C4-2B (cell line): Measurements from ENCODE around the gene GCNT1.
A peak's percentile ranks its signal among the peaks of the same experiment; 100 is the strongest.
"Not testable (repeated sequence)": the region's sequence is repeated elsewhere in the genome, so short reads cannot be mapped to it uniquely, and the experiment has no call there.

Source experiments
- H3K27ac ChIP-seq: fragments of 450-650 bp; 2 replicates; pipeline ENCODE4 v1.5.1; 2017
- ZFX ChIP-seq: fragments of 450-650 bp; IDR thresholded peaks from 2 replicates; pipeline ENCODE4 v1.6.1; 2017
- TF ChIP-seq, protein P1 (sequence below): fragments of 450-650 bp; conservative IDR thresholded peaks from 2 replicates; pipeline ENCODE4 v1.5.1; 2017; ENCODE audit warnings: mild to moderate bottlenecking

The GCNT1 gene

DNA sequence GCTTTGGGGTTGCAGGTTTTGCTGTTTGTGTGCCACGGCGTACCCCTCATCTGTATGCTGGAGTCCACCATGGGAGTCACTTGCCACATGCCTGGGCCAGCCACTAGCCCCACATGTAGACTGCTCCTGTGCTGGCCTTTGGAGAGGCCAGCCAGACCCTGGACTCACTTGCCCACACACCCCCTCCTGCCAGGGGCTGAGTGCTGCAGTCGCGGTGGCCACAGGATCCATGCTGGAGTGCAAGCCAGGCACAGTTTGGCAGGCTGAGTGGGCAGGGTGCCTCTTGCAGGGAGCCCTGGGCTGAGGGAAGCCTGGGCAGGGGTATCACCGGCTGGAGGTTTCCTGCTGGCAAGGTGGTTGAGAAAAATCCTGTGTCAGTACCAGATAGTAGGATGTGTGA is 25.6 kb upstream of the GCNT1 start:
- no peak overlapping the region for H3K27ac ChIP-seq
- no peak for TF ChIP-seq ZFX
- TF ChIP-seq, protein P1, sequence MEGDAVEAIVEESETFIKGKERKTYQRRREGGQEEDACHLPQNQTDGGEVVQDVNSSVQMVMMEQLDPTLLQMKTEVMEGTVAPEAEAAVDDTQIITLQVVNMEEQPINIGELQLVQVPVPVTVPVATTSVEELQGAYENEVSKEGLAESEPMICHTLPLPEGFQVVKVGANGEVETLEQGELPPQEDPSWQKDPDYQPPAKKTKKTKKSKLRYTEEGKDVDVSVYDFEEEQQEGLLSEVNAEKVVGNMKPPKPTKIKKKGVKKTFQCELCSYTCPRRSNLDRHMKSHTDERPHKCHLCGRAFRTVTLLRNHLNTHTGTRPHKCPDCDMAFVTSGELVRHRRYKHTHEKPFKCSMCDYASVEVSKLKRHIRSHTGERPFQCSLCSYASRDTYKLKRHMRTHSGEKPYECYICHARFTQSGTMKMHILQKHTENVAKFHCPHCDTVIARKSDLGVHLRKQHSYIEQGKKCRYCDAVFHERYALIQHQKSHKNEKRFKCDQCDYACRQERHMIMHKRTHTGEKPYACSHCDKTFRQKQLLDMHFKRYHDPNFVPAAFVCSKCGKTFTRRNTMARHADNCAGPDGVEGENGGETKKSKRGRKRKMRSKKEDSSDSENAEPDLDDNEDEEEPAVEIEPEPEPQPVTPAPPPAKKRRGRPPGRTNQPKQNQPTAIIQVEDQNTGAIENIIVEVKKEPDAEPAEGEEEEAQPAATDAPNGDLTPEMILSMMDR, result no peak

DNA sequence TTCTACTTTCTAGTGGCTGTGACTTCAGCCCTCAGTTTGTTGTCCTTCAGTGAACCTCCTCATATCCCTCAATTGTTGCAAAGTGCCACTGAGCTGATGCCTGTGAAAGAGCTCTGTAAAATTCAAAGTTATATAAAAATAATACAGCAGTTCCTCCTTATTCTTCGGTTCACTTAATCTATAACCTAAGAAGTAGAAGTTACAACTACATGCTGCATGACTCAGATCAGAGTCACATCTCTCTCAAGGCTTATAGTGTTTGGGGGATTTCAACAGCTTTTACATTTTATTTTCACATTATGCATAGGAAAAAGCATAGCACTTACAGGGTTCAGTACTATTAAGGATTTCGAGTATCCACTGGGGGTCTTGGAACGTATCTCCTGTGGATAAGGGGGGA is 25.1 kb upstream of the GCNT1 start:
- TF ChIP-seq ZFX, result no peak
- TF ChIP-seq, protein P1, result no peak
- H3K27ac ChIP-seq, result no peak overlapping the region

DNA sequence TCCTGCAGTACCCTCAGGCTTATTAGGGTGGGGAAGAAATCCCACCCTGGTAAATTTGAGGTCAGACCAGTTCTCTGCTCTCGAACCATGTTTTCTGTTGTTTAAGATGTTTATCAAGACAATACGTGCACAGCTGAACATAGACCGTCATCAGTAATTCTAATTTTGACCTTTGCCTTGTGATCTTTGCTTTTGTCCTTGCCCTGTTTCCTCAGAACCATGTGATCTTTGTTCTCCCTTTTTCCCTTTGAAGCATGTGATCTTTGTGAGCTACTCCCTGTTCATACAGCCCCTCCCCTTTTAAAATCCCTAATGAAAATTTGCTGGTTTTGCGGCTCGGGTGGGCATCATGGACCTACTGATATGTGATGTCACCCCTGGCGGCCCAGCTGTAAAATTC is 24.1 kb upstream of the GCNT1 start:
- H3K27ac ChIP-seq, result not testable (repeated sequence)

DNA sequence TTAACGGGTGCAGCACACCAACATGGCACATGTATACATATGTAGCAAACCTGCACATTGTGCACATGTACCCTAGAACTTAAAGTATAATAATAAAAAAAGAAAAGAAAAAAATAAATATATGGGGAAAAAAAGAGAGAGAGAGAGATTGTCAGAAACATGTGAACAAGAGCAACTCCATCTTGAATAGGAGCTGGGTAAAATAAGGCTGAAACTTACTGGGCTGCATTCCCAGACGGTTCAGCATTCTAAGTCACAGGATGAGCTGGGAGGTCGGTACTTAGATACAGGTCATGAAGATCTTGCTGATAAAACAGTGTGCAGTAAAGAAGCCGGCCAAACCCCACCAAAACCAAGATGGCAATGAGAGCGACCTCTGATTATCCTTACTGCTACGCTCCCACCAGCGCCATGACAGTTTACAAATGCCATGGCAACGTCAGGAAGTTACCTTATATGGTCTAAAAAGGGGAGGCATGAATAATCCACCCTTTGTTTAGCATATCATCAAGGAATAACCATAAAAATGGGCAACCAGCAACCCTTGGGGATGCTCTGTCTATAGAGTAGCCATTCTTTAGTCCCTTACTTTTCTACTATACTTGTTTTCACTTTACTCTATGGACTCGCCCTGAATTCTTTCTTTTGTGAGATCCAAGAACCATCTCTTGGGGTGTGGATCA is 21.8 kb upstream of the GCNT1 start:
- H3K27ac ChIP-seq, result not testable (repeated sequence)

DNA sequence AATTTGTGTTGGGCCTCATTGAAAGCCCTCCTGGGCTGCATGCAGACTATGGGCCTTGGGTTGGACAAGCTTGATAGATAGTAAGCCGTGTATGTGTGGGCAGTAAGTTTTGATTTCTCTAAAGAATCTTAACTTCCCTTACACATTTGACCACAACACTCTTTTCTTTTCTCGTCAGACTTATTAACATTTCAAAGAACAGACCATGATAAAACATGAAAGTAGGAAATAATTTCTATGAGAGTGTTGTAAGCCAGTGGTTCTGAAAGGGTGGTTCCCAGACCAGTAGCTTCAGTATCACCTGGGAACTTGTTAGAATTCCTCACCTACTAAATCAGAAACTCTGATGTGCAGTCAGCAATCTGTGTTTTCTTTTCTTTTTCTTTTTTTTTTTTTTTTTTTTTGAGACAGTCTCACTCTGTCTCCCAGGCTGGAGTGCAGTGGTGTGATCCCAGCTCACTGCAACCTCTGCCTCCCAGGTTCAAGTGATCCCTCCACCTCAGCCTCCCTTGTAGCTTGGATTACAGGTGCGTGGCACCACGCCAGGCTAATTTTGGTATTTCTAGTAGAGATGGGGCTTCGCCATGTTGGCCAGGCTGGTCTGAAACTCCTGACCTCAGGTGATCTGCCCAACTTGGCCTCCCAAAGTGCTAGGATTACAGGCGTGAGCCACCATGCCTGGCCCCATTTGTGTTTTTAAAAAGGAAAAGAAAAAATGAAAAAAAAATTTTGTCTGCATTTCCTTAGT is 20.0 kb upstream of the GCNT1 start:
- TF ChIP-seq, protein P1, result no peak
- no peak for TF ChIP-seq ZFX
- no peak overlapping the region for H3K27ac ChIP-seq

DNA sequence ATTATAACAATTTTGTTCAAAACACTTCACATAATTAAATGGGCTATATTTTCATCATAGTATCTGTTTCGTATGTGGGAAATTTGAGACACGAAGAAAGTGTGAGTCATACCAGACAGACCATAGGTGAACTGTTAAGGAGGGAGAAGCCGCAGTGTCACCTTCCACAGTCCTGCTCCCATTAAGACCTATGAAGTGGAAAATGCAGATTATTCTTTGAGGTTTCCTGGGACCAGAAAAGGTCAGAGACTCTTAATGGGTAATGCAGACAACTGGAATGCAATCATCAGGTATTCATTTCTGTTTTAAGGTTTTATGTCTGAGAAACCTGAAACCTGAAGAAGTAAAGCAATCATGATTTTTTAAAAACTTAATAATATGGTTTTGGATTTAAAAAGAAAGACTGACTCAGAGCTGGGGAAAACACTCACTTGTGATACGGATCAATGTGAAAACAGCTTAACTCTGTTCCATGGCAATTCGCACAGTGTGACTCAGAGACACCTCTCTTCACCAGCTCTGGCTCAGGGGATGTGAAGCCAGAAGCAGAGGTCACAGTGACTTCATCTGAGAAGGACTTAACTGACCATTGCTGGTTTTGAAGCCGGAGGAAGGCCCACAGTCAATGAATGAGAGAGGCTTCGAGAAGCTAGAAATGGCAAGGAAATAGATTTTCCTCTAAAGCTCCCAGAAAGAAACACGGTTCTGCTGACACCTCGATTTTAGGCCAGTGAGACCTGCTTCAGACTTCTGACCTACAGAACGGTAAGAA is 17.2 kb upstream of the GCNT1 start:
- H3K27ac ChIP-seq, result no peak overlapping the region
- TF ChIP-seq, protein P1, result no peak

DNA sequence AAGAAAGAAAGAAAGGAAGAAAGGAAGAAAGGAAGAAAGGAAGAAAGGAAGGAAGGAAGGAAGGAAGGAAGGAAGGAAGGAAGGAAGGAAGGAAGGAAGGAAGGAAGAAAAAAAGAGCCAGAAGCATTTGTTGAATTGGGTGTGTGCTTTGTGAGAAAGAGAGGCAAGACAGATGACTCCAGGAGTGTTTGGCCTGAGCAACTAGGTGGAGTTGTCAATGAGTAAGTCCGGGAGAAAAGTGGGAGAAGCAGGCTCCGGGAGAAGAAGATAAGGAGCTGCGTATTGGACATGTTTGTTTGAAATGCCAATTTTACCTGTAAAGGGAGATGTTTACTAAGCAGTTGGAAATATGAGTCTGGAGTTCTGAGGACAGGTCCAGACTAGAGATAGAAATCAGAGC is 15.1 kb upstream of the GCNT1 start:
- TF ChIP-seq, protein P1, result no peak
- no peak for TF ChIP-seq ZFX
- no peak overlapping the region; the same call in 1 of the 2 replicates for H3K27ac ChIP-seq

DNA sequence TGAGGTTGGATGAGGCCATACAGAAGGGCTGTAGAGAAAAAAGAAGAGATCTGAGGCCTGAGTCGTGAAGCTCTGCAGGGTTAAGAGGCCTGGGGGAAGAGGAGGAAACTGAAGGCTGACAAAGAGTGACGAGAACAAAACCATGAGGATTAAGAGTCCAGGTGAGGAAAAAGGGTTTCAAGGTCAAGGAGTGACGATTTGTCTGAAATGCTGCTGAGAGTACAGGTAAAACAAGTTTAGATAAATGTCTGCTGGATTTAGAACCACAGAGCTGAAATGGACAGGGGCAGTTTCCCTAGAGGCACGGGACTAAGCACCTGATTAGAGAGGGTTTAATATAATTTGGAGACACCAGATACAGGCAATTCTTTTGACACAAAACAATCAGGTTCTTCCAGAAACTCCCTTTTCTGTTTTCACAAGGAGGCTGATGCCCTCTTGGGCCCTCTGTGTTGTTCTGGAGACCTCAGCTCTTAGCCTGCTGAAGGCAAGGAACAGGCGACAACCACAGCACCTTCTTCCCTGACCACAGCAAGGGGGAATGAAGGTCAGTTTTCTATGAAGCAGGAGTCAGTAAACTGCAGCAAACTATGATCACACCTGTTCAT is 14.6 kb upstream of the GCNT1 start:
- peak overlapping the region; percentile 14; the same call in 1 of the 2 replicates for H3K27ac ChIP-seq
- no peak for TF ChIP-seq ZFX
